ENCODE measurements around the gene HAO1. TPM values are rescaled to one million over a fixed set of nuclear protein-coding genes. Genes with fewer than 3 reads are reported as not detected.

HAO1 gene
- total RNA-seq, 4 donors from 2014 or later = not detected

DNA sequence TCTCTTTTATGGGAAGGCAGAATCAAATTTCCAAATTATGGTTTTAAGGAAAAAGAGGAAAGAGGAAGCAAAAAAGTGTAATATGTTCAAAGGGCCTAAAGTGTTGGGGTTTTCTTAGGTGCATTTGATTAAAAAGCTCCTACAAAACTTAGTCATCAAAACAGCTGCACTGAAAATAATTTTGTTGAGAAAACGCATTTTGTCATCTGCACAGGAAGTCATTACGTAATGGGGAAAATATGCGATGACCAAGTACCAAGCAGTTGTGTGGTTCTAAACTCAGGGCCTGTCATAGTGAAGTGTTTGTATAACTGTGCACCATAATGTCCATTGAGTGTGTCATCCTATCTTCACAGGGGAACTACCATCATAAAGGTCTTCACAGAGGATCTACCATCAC is 15.6 kb downstream of the HAO1 start:
- no peak overlapping the region for H3K4me3 ChIP-seq
- H3K4me1 ChIP-seq = no peaks in the 10 kb centered on the region
- H3K27ac ChIP-seq = no peak overlapping the region
- H3K36me3 ChIP-seq = no peaks in the 10 kb centered on the region
- DNase-seq = no peak
- intact Hi-C loops (cut with DNase I; ENCODE audit: low total_unique reads) = no loop called here
- TF ChIP-seq, protein P1, sequence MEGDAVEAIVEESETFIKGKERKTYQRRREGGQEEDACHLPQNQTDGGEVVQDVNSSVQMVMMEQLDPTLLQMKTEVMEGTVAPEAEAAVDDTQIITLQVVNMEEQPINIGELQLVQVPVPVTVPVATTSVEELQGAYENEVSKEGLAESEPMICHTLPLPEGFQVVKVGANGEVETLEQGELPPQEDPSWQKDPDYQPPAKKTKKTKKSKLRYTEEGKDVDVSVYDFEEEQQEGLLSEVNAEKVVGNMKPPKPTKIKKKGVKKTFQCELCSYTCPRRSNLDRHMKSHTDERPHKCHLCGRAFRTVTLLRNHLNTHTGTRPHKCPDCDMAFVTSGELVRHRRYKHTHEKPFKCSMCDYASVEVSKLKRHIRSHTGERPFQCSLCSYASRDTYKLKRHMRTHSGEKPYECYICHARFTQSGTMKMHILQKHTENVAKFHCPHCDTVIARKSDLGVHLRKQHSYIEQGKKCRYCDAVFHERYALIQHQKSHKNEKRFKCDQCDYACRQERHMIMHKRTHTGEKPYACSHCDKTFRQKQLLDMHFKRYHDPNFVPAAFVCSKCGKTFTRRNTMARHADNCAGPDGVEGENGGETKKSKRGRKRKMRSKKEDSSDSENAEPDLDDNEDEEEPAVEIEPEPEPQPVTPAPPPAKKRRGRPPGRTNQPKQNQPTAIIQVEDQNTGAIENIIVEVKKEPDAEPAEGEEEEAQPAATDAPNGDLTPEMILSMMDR (IDR thresholded peaks at IDR 0.05) = no peak
- no peak for TF ChIP-seq POLR2A (IDR thresholded peaks at IDR 0.05)
- H3K27me3 ChIP-seq = no peaks in the 10 kb centered on the region
- no peaks in the 10 kb centered on the region for H3K9me3 ChIP-seq

DNA sequence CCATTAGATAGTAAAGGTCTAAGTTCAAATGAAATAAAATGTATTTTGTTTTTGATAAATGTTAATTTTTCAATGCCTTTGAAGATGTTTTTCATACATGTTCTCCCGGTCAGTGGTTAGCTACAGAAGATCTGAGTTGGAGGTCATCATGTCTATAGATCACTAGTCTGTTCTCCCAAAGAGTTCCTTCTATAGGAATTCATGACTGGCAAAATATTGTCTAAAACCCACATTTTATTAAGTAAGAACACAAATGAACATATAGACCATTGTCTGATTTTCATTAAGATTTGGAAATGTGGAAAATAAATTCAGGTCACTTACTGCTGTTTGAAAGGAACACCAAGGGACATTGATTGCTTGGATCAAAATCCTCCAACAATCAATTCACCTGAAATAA is 23.6 kb downstream of the HAO1 start:
- Histone ChIP-seq H3K27me3 (no peaks in the 10 kb centered on the region), H3K9me3 (no peaks in the 10 kb centered on the region), H3K4me1 (no peaks in the 10 kb centered on the region), H3K4me3 (no peak overlapping the region), H3K27ac (no peak overlapping the region), H3K36me3 (no peaks in the 10 kb centered on the region)
- no peak for TF ChIP-seq POLR2A (IDR thresholded peaks at IDR 0.05)
- DNase-seq = no peak
- intact Hi-C loops (cut with DNase I; ENCODE audit: low total_unique reads) = no loop called here

DNA sequence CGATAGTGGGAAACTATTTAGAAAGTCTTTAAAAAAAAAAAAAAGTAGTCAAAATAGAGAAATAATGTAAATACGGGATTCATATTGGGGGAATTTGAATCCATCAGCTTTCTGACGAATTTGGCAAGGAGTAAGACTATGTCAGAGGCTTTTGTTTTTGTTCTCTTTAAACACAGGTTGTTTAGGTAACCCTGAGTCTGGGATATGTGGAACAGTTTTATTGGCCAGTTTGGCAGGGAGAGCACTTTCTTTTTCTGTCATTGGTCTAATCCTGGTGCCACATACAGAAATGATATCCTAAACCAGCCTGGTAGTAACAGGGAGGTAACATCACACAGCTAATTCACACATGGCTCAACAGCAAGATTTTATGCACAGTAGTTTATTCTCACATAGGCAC is 27.7 kb downstream of the HAO1 start:
- no peaks in the 10 kb centered on the region for H3K27me3 ChIP-seq
- H3K27ac ChIP-seq = no peak overlapping the region
- H3K36me3 ChIP-seq = no peaks in the 10 kb centered on the region
- TF ChIP-seq, protein P1 (IDR thresholded peaks at IDR 0.05) = no peak
- no peak for TF ChIP-seq POLR2A (IDR thresholded peaks at IDR 0.05)
- no peak for DNase-seq
- no peaks in the 10 kb centered on the region for H3K4me1 ChIP-seq
- intact Hi-C loops (cut with DNase I; ENCODE audit: low total_unique reads) = no loop called here
- H3K4me3 ChIP-seq = no peak overlapping the region
- no peaks in the 10 kb centered on the region for H3K9me3 ChIP-seq

DNA sequence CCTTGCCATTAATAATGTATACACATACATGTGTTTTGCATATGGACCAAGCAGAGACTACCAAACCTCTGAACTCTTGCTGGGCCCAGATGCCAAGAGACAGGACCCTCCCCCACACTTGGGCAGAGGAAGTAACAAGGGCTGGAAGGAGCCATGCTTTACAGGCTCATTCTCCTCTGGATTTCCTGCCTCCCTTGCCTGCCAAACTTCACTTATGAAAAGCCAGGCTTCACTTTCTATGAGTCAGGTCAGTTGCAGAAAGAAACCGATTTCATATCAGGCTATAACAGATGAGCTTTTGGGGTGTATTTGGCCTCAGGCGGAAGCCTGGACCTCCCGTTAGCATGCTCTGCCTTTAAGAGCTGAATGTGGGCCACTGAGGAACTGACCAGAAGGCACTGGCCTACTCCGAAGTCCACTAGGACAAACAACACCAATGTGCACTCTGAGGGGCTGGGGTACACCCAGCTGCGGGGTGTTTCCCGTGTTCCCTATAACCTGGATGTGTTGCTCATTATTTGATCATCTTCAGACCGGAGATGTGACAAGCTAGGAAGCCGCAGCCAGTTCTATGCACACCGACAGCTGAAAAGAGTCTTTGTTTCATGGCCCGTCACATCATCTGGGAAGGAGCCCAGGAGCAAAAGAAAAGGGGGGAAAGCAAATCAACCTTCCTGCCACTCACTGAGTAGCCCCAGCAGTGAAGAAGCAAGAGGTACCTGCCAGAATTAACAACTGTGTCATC is 28.5 kb downstream of the HAO1 start:
- no peaks in the 10 kb centered on the region for H3K9me3 ChIP-seq
- intact Hi-C loops (cut with DNase I; ENCODE audit: low total_unique reads) = no loop called here
- no peak for TF ChIP-seq POLR2A (IDR thresholded peaks at IDR 0.05)
- TF ChIP-seq, protein P1 (IDR thresholded peaks at IDR 0.05) = no peak
- H3K36me3 ChIP-seq = no peaks in the 10 kb centered on the region
- no peaks in the 10 kb centered on the region for H3K27me3 ChIP-seq
- H3K4me3 ChIP-seq = no peak overlapping the region
- no peak overlapping the region for H3K27ac ChIP-seq
- no peak for DNase-seq
- no peaks in the 10 kb centered on the region for H3K4me1 ChIP-seq

DNA sequence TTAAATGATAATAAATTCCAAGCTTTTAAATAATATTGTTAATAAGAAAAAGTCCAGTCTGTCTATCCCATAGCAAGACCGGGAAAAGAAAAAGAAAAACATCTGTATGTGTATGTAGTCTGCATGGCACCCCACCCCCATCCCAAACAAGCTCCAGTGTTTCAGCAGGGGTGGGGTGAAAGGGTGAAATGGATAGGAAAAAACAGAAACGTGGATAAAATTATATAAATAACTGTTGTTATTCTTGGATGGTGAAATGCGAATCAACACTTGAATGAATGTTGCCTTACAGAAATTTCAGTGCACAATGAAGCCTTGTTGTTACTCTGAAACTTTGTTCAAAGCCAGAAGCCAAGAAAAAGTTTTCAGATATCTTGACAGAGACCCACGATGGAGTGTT is 31.4 kb downstream of the HAO1 start:
- no peaks in the 10 kb centered on the region for H3K27me3 ChIP-seq
- TF ChIP-seq, protein P1 (IDR thresholded peaks at IDR 0.05) = no peak
- TF ChIP-seq POLR2A (IDR thresholded peaks at IDR 0.05) = no peak
- intact Hi-C loops (cut with DNase I; ENCODE audit: low total_unique reads) = no loop called here
- no peak for DNase-seq
- no peak overlapping the region for H3K4me3 ChIP-seq
- no peaks in the 10 kb centered on the region for H3K9me3 ChIP-seq
- no peaks in the 10 kb centered on the region for H3K36me3 ChIP-seq
- no peaks in the 10 kb centered on the region for H3K4me1 ChIP-seq
- H3K27ac ChIP-seq = no peak overlapping the region

All from uterus (tissue), 4 donors.